Measurements from ENCODE around the gene FBF1.

Gene FBF1, protein sequence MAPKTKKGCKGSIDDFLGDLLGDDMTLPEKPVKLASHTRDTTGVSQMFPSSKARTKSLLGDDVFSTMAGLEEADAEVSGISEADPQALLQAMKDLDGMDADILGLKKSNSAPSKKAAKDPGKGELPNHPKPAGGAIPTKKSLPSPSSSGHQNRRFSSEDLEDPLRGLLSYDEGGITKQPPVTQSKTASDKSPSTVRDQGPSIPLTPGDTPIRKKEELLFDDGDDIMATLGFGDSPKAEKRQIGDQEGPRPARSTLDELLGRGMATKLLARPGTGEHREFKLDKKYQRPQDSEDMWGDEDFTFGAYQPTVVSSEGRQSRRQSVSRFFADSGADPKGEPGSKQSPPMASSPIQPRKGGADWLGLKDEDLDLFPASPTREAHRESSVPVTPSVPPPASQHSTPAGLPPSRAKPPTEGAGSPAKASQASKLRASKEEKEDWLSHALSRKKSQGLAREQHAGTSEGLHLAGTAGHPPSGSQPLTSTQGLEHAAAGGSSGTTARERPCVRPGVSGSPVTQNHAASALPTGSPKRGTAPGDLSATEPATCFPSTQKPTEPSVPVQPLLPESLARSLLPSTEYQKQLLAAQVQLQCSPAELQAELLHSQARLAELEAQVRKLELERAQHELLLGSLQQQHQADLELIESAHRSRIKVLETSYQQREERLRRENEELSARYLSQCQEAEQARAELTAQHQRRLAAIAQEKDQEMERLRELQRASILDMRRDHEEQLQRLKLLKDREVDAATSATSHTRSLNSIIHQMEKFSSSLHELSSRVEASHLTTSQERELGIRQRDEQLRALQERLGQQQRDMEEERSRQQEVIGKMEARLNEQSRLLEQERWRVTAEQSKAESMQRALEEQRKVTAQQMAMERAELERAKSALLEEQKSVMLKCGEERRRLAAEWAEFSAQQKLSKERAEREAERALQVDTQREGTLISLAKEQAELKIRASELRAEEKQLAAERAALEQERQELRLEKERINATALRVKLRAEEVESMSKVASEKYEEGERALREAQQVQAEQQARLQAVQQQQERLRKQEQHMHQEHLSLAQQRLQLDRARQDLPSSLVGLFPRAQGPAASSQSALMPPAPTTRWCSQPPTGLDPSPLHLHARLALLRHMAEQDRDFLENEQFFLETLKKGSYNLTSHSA

GRCh38 chr17:75940727-75941441 lies at the start of gene FBF1:
FBF1 (minus strand) TSS chr17:75941042; CDS start chr17:75938149, 2,893 bp downstream.
- Histone ChIP-seq H3K9me3 (ENCODE audit: control insufficient read depth, insufficient read depth, low read depth, low read length) (no peaks in the 10 kb centered on the region), H3K27ac (ENCODE audit: extremely low read depth, low read depth, low read length) (peak within 1 kb of the TSS; percentile 85), H3K4me3 (ENCODE audit: low read depth, low read length) (peak within 1 kb of the TSS; percentile 92), H3K4me1 (ENCODE audit: control insufficient read depth, insufficient read depth, low read length) (peaks cover 3% of the 10 kb centered on the region; the same call in 1 of the 2 replicates), H3K36me3 (ENCODE audit: control insufficient read depth in 2 of 2, insufficient read depth in 1 of 2, low read length in 2 of 2) (peaks cover 5 to 26% of the 10 kb centered on the region in 2 experiments)
- POLR2A ChIA-PET: interaction anchor here (0.5 to 1.9 kb wide), 30 partner anchors 10 to 413 kb away, joined by 3 to 20 read pairs (median 4); partner anchors contain the start of genes ACOX1, CDK3, MRPL38 and PRPSAP1
- CTCF ChIA-PET: interaction anchor here (0.6 to 1.9 kb wide), 6 partner anchors 13 to 67 kb away, joined by 3 to 9 read pairs (median 4); partner anchors contain the start of gene CDK3
- no peak for TF ChIP-seq ZNF292 (tag by site-specific recombination; IDR thresholded peaks at IDR 0.05; ENCODE audit: borderline replicate concordance, low read depth)
- no peak for TF ChIP-seq ZNF140 (tag by site-specific recombination; IDR thresholded peaks at IDR 0.05)
- TF ChIP-seq ZNF843 (tag by site-specific recombination; IDR thresholded peaks at IDR 0.05): peak; percentile 52; the same call in 1 of the 2 replicates
- TF ChIP-seq ZNF596 (tag by site-specific recombination; IDR thresholded peaks at IDR 0.05): no peak
- no peak for TF ChIP-seq ZNF654 (tag by site-specific recombination; IDR thresholded peaks at IDR 0.05; ENCODE audit: low read depth)
- peak; percentile 90 for TF ChIP-seq GLIS1 (tag by site-specific recombination; IDR thresholded peaks at IDR 0.05)
- no peak for TF ChIP-seq ZNF426 (tag by site-specific recombination; IDR thresholded peaks at IDR 0.05)
- TF ChIP-seq ZFP69B (tag by site-specific recombination; IDR thresholded peaks at IDR 0.05): 0 out of 2 replicates have a peak, but pooled peaks have one; percentile 22
- no peak; the same call in 1 of the 2 replicates for TF ChIP-seq WT1 (tag by site-specific recombination; IDR thresholded peaks at IDR 0.05)
- TF ChIP-seq ZNF518A (tag by site-specific recombination; conservative IDR thresholded peaks at IDR 0.05; ENCODE audit: low read depth): no peak
- no peak for TF ChIP-seq ZNF514 (tag by site-specific recombination; IDR thresholded peaks at IDR 0.05)
- TF ChIP-seq ZNF747 (tag by site-specific recombination; IDR thresholded peaks at IDR 0.05): no peak
- TF ChIP-seq ZNF785 (tag by site-specific recombination; IDR thresholded peaks at IDR 0.05): no peak
- no peak for TF ChIP-seq ZNF473 (tag by site-specific recombination; IDR thresholded peaks at IDR 0.05)
- TF ChIP-seq ZFP41 (tag by site-specific recombination; IDR thresholded peaks at IDR 0.05; ENCODE audit: borderline replicate concordance): no peak
- TF ChIP-seq ZNF791 (tag by site-specific recombination; IDR thresholded peaks at IDR 0.05): no peak
- TF ChIP-seq, protein P1, sequence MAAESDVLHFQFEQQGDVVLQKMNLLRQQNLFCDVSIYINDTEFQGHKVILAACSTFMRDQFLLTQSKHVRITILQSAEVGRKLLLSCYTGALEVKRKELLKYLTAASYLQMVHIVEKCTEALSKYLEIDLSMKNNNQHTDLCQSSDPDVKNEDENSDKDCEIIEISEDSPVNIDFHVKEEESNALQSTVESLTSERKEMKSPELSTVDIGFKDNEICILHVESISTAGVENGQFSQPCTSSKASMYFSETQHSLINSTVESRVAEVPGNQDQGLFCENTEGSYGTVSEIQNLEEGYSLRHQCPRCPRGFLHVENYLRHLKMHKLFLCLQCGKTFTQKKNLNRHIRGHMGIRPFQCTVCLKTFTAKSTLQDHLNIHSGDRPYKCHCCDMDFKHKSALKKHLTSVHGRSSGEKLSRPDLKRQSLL (tag by site-specific recombination; IDR thresholded peaks at IDR 0.05): no peak
- TF ChIP-seq ZNF394 (tag by site-specific recombination; IDR thresholded peaks at IDR 0.05; ENCODE audit: borderline replicate concordance): no peak
- TF ChIP-seq ZNF510 (tag by site-specific recombination; IDR thresholded peaks at IDR 0.05; ENCODE audit: insufficient replicate concordance): no peak
- TF ChIP-seq YY1 (tag by site-specific recombination; IDR thresholded peaks at IDR 0.05): peak; percentile 64
- TF ChIP-seq GLI2 (tag by site-specific recombination; IDR thresholded peaks at IDR 0.05; ENCODE audit: borderline replicate concordance, low read depth): no peak
- TF ChIP-seq ZIC2 (tag by site-specific recombination; IDR thresholded peaks at IDR 0.05): peak; percentile 89
- peak; percentile 90 for TF ChIP-seq ZFHX2 (tag by site-specific recombination; conservative IDR thresholded peaks at IDR 0.05)
- TF ChIP-seq ZNF335 (tag by site-specific recombination; conservative IDR thresholded peaks at IDR 0.05): peak; percentile 94
- peak; percentile 99 for TF ChIP-seq ZNF223 (tag by site-specific recombination; IDR thresholded peaks at IDR 0.05)
- TF ChIP-seq ZNF133 (tag by site-specific recombination; IDR thresholded peaks at IDR 0.05): no peak
- no peak for TF ChIP-seq ZNF580 (tag by site-specific recombination; IDR thresholded peaks at IDR 0.05)
- TF ChIP-seq ZNF132 (tag by site-specific recombination; IDR thresholded peaks at IDR 0.05; ENCODE audit: borderline replicate concordance): no peak

Measured in HEK293 (cell line).